HepG2 (cell line): ENCODE results near the gene USH2A. TPM values are rescaled to one million over a fixed set of nuclear protein-coding genes. Genes with fewer than 3 reads are reported as not detected.

Experiments
- ATAC-seq: fragments of 200-7000 bp; cut with Tn5 transposase; 3 replicates; pipeline ENCODE4 v1.9.1; 2020; ENCODE audit warnings: mild to moderate bottlenecking, moderate library complexity
- BruUV-seq: library from RNA; stranded (reverse); fragments of 400-500 nt; replicated peaks from 2 replicates; lab custom pipeline; 2021; lab: Mats Ljungman, UMichigan
- CTCF ChIA-PET: fragments of 300-600 bp; formaldehyde crosslinking; extraction: SDS; loops from one replicate; lab custom pipeline; 2021; ENCODE audit warnings: low total read pairs, inconsistent platforms, low intra/inter-chr PET ratio; lab: Yijun Ruan, JAX
- POLR2A ChIA-PET: fragments of 350-600 bp; sonication (Branson Sonifier 250); formaldehyde crosslinking; loops from one replicate; lab custom pipeline; 2020; ENCODE audit warnings: antibody characterized with exemption, inconsistent platforms; lab: Yijun Ruan, JAX
- DNase-seq: peaks from one replicate; pipeline ENCODE4 v3.0.0-alpha.2; 2015; ENCODE audit warnings: low spot score
- FAIRE-seq: peaks from 3 replicates; lab custom pipeline; 2011; peaks lifted over from hg19 to GRCh38; lab: Jason Lieb, UNC
- H2AFZ ChIP-seq: one replicate; pipeline ENCODE4 v1.6.1; 2011; ENCODE audit warnings: low read length, inconsistent platforms
- H3K27ac ChIP-seq: fragments of 300-600 bp; 3 replicates; pipeline ENCODE4 v1.8.0; 2011; ENCODE audit warnings: mixed run types, mild to moderate bottlenecking, mixed read lengths, low read length, inconsistent platforms; ENCODE audit not compliant: insufficient read depth; ENCODE audit errors: extremely low read length
- H3K27me3 ChIP-seq, 2 experiments: fragments of 200-600 bp in 1 of 2; 2 replicates in 1 of 2; 3 replicates in 1 of 2; pipeline versions ENCODE4 v1.6.0 to v1.8.0; 2011; ENCODE audit warnings: low read length in 2 of 2, mild to moderate bottlenecking in 2 of 2, moderate library complexity in 2 of 2, inconsistent platforms in 1 of 2; ENCODE audit not compliant: insufficient read depth in 2 of 2, control insufficient read depth in 1 of 2
- H3K36me3 ChIP-seq, 2 experiments: fragments of 200-600 bp in 1 of 2; replicated peaks in 1 of 2; 2 replicates in 1 of 2; 3 replicates in 1 of 2; pipeline versions ENCODE4 v1.5.1 to v1.8.0; 2011; ENCODE audit warnings: low read length in 2 of 2, inconsistent platforms in 1 of 2; ENCODE audit not compliant: insufficient read depth in 2 of 2, control insufficient read depth in 1 of 2
- H3K4me1 ChIP-seq: 2 replicates; pipeline ENCODE4 v1.5.1; 2012; ENCODE audit warnings: low read length, inconsistent platforms; ENCODE audit not compliant: insufficient read depth
- H3K4me2 ChIP-seq: 2 replicates; pipeline ENCODE4 v1.6.0; 2011; ENCODE audit warnings: low read depth, low read length, inconsistent platforms
- H3K4me3 ChIP-seq, 3 experiments: fragments of 200-600 bp in 1 of 3; sonication (generic), shearing (Covaris generic) in 1 of 3; replicated peaks in 1 of 3; 2 replicates each; pipeline ENCODE4 v1.5.1; 2011 to 2016; ENCODE audit warnings: low read length in 3 of 3, inconsistent platforms in 2 of 3, low read depth in 2 of 3, mild to moderate bottlenecking in 2 of 3, control low read depth in 1 of 3, mixed read lengths in 1 of 3; ENCODE audit not compliant: insufficient read depth in 1 of 3
- H3K79me2 ChIP-seq: one replicate; pipeline ENCODE4 v1.6.1; 2011; ENCODE audit warnings: low read length, inconsistent platforms; ENCODE audit not compliant: insufficient read depth
- H3K9ac ChIP-seq: 2 replicates; pipeline ENCODE4 v1.6.0; 2011; ENCODE audit warnings: mild to moderate bottlenecking, low read depth, low read length, inconsistent platforms; ENCODE audit not compliant: insufficient read depth
- H3K9me3 ChIP-seq: 2 replicates; pipeline ENCODE4 v1.5.1; 2012; ENCODE audit warnings: mild to moderate bottlenecking, low read length
- H4K20me1 ChIP-seq: 2 replicates; pipeline ENCODE4 v1.6.0; 2011; ENCODE audit warnings: inconsistent platforms, mild to moderate bottlenecking, low read length, moderate library complexity; ENCODE audit not compliant: insufficient read depth
- ATF6 ChIP-seq: sonication (generic); formaldehyde crosslinking; conservative IDR thresholded peaks from 2 replicates; pipeline ENCODE4 v1.4.0; 2020; ENCODE audit warnings: missing genetic modification reagents
- MXD1 ChIP-seq: sonication (generic); formaldehyde crosslinking; IDR thresholded peaks from 2 replicates; pipeline ENCODE4 v1.4.0; 2020; ENCODE audit warnings: mild to moderate bottlenecking, missing genetic modification reagents
- NCOA5 ChIP-seq: sonication (generic); formaldehyde crosslinking; IDR thresholded peaks from 2 replicates; pipeline ENCODE4 v1.4.0; 2020; ENCODE audit warnings: missing genetic modification reagents
- NCOR1 ChIP-seq: fragments of 200-600 bp; sonication (generic); IDR thresholded peaks from 2 replicates; pipeline ENCODE4 v1.7.0; 2017; ENCODE audit warnings: antibody characterized with exemption, low read length, borderline replicate concordance
- SIN3B ChIP-seq: fragments of 150-350 bp; IDR thresholded peaks from 2 replicates; pipeline ENCODE4 v1.6.1; 2014; ENCODE audit warnings: low read length
- ZIK1 ChIP-seq: sonication (generic); formaldehyde crosslinking; IDR thresholded peaks from 2 replicates; pipeline ENCODE4 v1.5.0; 2020; ENCODE audit warnings: mild to moderate bottlenecking, low read depth, missing genetic modification reagents, borderline replicate concordance
- ZMYM3 ChIP-seq: sonication (generic); formaldehyde crosslinking; IDR thresholded peaks from 2 replicates; pipeline ENCODE4 v1.5.1; 2020; ENCODE audit warnings: mild to moderate bottlenecking, missing genetic modification reagents
- ZNF234 ChIP-seq: sonication (generic); formaldehyde crosslinking; conservative IDR thresholded peaks from 2 replicates; pipeline ENCODE4 v1.5.1; 2020; ENCODE audit warnings: mild to moderate bottlenecking, missing genetic modification reagents
- ZNF441 ChIP-seq: sonication (generic); formaldehyde crosslinking; IDR thresholded peaks from 2 replicates; pipeline ENCODE4 v1.7.0; 2021; ENCODE audit warnings: missing genetic modification reagents, borderline replicate concordance
- ZNF674 ChIP-seq: sonication (generic); formaldehyde crosslinking; IDR thresholded peaks from 2 replicates; pipeline ENCODE4 v1.5.0; 2020; ENCODE audit warnings: low read depth, mild to moderate bottlenecking, missing genetic modification reagents
- WGBS: methylation state at CpG from one replicate; pipeline ENCODE4 v1.1.6; 2017; ENCODE audit warnings: low lambda C conversion rate; 5-methylcytosine and 5-hydroxymethylcytosine counted together
- in situ Hi-C: cut with HindIII; loops from 2 replicates; pipeline ENCODE4 v1.10.0; 2017; ENCODE audit warnings: low pct_unique_long_range_greater_than_20kb; ENCODE audit not compliant: extremely low pct_ligation_motif_present
- intact Hi-C: fragments of 100-400 bp; cut with micrococcal nuclease; formaldehyde crosslinking; loops from one replicate; pipeline ENCODE4 v1.10.0; 2022; ENCODE audit not compliant: unreplicated experiment
- polyA plus RNA-seq, 8 experiments: library from polyadenylated mRNA; depleted of rRNA in 3 of 8; stranded (reverse) in 7 of 8; unstranded in 1 of 8; fragments of >200 nt; fragmentation: Illumina TruSeq in 4 of 8; extraction: Trizol in 4 of 8; gene quantifications; 2 replicates each; pipeline versions ENCODE4 v1.2.1 to v1.2.3, GENCODE V29; 2011 to 2016; ENCODE audit warnings: low read depth in 4 of 8, missing spikeins in 1 of 8, mixed read lengths in 1 of 8; ENCODE audit not compliant: insufficient read depth in 1 of 8
- total RNA-seq, 5 experiments: library from RNA; depleted of rRNA; stranded (reverse); fragments of >200 nt; fragmentation: Illumina TruSeq; extraction: Trizol; gene quantifications; 2 replicates each; pipeline ENCODE4 v1.2.3, GENCODE V29; 2016; ENCODE audit warnings: low read depth in 1 of 5
- TF ChIP-seq, protein P1 (sequence below): sonication (generic); formaldehyde crosslinking; IDR thresholded peaks from 2 replicates; pipeline ENCODE4 v1.4.0; 2020; ENCODE audit warnings: missing genetic modification reagents
- TF ChIP-seq, protein P2 (sequence below): sonication (generic); formaldehyde crosslinking; IDR thresholded peaks from 2 replicates; pipeline ENCODE4 v1.8.0; 2022; ENCODE audit warnings: missing genetic modification reagents, mild to moderate bottlenecking, borderline replicate concordance
- TF ChIP-seq, protein P3 (sequence below): sonication (generic); formaldehyde crosslinking; IDR thresholded peaks from 2 replicates; pipeline ENCODE4 v1.4.0; 2020; ENCODE audit warnings: missing genetic modification reagents; ENCODE audit errors: not compliant biosample characterization

USH2A gene
- total and polyA plus RNA-seq, 2 of the 13 experiments (the other 11 are each of a cell fraction or from before 2014, with no cell fraction given), result 0.02 TPM; not detected in 1

GRCh38 chr1:215749414-215749813, 673.8 kb downstream of the USH2A start:
- H3K27me3 ChIP-seq, result no peaks in the 10 kb centered on the region
- TF ChIP-seq ZMYM3 (CRISPR knock-in tag) (no peak), ZIK1 (CRISPR knock-in tag) (no peak), ATF6 (CRISPR knock-in tag) (no peak), SIN3B (no peak)
- TF ChIP-seq, protein P1, sequence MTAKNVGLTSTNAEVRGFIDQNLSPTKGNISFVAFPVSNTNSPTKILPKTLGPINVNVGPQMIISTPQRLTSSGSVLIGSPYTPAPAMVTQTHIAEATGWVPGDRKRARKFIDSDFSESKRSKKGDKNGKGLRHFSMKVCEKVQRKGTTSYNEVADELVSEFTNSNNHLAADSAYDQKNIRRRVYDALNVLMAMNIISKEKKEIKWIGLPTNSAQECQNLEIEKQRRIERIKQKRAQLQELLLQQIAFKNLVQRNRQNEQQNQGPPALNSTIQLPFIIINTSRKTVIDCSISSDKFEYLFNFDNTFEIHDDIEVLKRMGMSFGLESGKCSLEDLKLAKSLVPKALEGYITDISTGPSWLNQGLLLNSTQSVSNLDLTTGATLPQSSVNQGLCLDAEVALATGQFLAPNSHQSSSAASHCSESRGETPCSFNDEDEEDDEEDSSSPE (CRISPR knock-in tag), result no peak
- H3K9ac ChIP-seq, result no peak overlapping the region
- intact Hi-C loops, result no loop called here
- H3K4me3 ChIP-seq, result no peak overlapping the region
- no peak overlapping the region for H3K4me2 ChIP-seq
- H3K27ac ChIP-seq, result no peak overlapping the region
- H3K36me3 ChIP-seq, result no peaks in the 10 kb centered on the region
- H3K4me1 ChIP-seq, result no peaks in the 10 kb centered on the region
- FAIRE-seq (no peak), ATAC-seq (no peak), DNase-seq (no peak)
- 6% methylated on average over 4 of the region's 4 CpGs for WGBS
- H4K20me1 ChIP-seq, result no peaks in the 10 kb centered on the region
- H3K79me2 ChIP-seq, result no peaks in the 10 kb centered on the region
- CTCF ChIA-PET, result no interaction called here
- in situ Hi-C loops, result no loop called here
- BruUV-seq, result no TSS peak
- no peaks in the 10 kb centered on the region for H3K9me3 ChIP-seq
- POLR2A ChIA-PET, result no interaction called here
- H2AFZ ChIP-seq, result no peak overlapping the region

- Histone ChIP-seq H3K9me3 (no peaks in the 10 kb centered on the region), H3K79me2 (no peaks in the 10 kb centered on the region), H3K9ac (no peak overlapping the region), H3K27me3 (no peaks in the 10 kb centered on the region), H3K4me3 (no peak overlapping the region), H3K4me2 (no peak overlapping the region), H3K36me3 (no peaks in the 10 kb centered on the region), H3K4me1 (no peaks in the 10 kb centered on the region), H3K27ac (no peak overlapping the region), H2AFZ (no peak overlapping the region), H4K20me1 (no peaks in the 10 kb centered on the region)
- ATAC-seq, result no peak
- intact Hi-C loops, result no loop called here
- FAIRE-seq, result no peak
- WGBS, result 0% methylated on average over 1 of the region's 1 CpG
- BruUV-seq, result no TSS peak
- in situ Hi-C loops, result no loop called here
- POLR2A ChIA-PET, result no interaction called here
- no peak for DNase-seq
- CTCF ChIA-PET, result no interaction called here
- TF ChIP-seq ZNF674 (CRISPR knock-in tag) (no peak), MXD1 (CRISPR knock-in tag) (no peak), ZNF234 (CRISPR knock-in tag) (no peak), NCOA5 (no peak), NCOR1 (no peak), ZNF441 (CRISPR knock-in tag) (no peak)
- TF ChIP-seq, protein P2, sequence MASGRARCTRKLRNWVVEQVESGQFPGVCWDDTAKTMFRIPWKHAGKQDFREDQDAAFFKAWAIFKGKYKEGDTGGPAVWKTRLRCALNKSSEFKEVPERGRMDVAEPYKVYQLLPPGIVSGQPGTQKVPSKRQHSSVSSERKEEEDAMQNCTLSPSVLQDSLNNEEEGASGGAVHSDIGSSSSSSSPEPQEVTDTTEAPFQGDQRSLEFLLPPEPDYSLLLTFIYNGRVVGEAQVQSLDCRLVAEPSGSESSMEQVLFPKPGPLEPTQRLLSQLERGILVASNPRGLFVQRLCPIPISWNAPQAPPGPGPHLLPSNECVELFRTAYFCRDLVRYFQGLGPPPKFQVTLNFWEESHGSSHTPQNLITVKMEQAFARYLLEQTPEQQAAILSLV (CRISPR knock-in tag), result no peak
- TF ChIP-seq, protein P3, sequence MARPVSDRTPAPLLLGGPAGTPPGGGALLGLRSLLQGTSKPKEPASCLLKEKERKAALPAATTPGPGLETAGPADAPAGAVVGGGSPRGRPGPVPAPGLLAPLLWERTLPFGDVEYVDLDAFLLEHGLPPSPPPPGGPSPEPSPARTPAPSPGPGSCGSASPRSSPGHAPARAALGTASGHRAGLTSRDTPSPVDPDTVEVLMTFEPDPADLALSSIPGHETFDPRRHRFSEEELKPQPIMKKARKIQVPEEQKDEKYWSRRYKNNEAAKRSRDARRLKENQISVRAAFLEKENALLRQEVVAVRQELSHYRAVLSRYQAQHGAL (CRISPR knock-in tag), result no peak
Observed at GRCh38 chr1:215748431-215748830, 674.8 kb downstream of the USH2A start.
